Epithelial cell of esophagus (primary cell): ENCODE measurements around the gene ANXA4.

Experiments
- DNase-seq: peaks from one replicate; pipeline ENCODE4 v3.0.0; 2010; ENCODE audit warnings: low read depth
- H3K4me3 ChIP-seq: 2 replicates; pipeline ENCODE4 v1.5.1; 2011; ENCODE audit warnings: mild to moderate bottlenecking, low read length, control low read depth
- CTCF ChIP-seq: IDR thresholded peaks from 2 replicates; pipeline ENCODE4 v1.5.1; 2011; ENCODE audit warnings: low read depth, mild to moderate bottlenecking, low read length, control low read depth, inconsistent platforms; ENCODE audit not compliant: insufficient read depth; ENCODE audit errors: missing control alignments

The ANXA4 gene

GRCh38 chr2:69741229-69741574, 732 bp upstream of the ANXA4 start:
- DNase-seq = peak; percentile 76
- no peak for TF ChIP-seq CTCF
- peak overlapping the region; percentile 83 for H3K4me3 ChIP-seq

- DNase-seq = peak; percentile 13
- TF ChIP-seq CTCF = no peak
- H3K4me3 ChIP-seq = peak overlapping the region; percentile 83
Measured at GRCh38 chr2:69742322-69742952, 503 bp downstream of the ANXA4 start.

- DNase-seq = no peak
- H3K4me3 ChIP-seq = no peak overlapping the region
- no peak for TF ChIP-seq CTCF
Measured at GRCh38 chr2:69743847-69744264, 1.9 kb downstream of the ANXA4 start.

- DNase-seq = no peak
- TF ChIP-seq CTCF = no peak
- no peak overlapping the region for H3K4me3 ChIP-seq
Measured at GRCh38 chr2:69744456-69744855, 2.5 kb downstream of the ANXA4 start.

- TF ChIP-seq CTCF = no peak
- no peak for DNase-seq
- no peak overlapping the region for H3K4me3 ChIP-seq
Measured at GRCh38 chr2:69745035-69745434, 3.1 kb downstream of the ANXA4 start.

GRCh38 chr2:69750246-69750645, 8.3 kb downstream of the ANXA4 start:
- DNase-seq = no peak
- H3K4me3 ChIP-seq = no peak overlapping the region
- no peak for TF ChIP-seq CTCF

GRCh38 chr2:69753659-69754363, 11.9 kb downstream of the ANXA4 start:
- H3K4me3 ChIP-seq = no peak overlapping the region
- no peak for DNase-seq
- TF ChIP-seq CTCF = no peak
